ENCODE results near the gene KCTD15. TPM values are rescaled to one million over a fixed set of nuclear protein-coding genes. Genes with fewer than 3 reads are reported as not detected.

KCTD15 gene
- total RNA-seq, 4 donors from 2014 or later: 153 to 189 (median 171) TPM

GRCh38 chr19:33756177-33756576 is 40.5 kb upstream of the KCTD15 start:
- H3K9me3 ChIP-seq: no peaks in the 10 kb centered on the region
- TF ChIP-seq CTCF (IDR thresholded peaks at IDR 0.05) (no peak), POLR2A (IDR thresholded peaks at IDR 0.05) (no peak), POLR2AphosphoS5 (IDR thresholded peaks at IDR 0.05) (no peak), EP300 (IDR thresholded peaks at IDR 0.05) (no peak)
- WGBS: 88% methylated on average over 11 of the region's 11 CpGs

GRCh38 chr19:33758541-33759013 is 38.1 kb upstream of the KCTD15 start:
- 67% methylated on average over 5 of the region's 12 CpGs for WGBS
- no peak for TF ChIP-seq CTCF (IDR thresholded peaks at IDR 0.05)
- DNase-seq (ENCODE audit: low spot score in 2 of 2): no peak
- H3K36me3 ChIP-seq: no peaks in the 10 kb centered on the region
- no peak overlapping the region for H3K27ac ChIP-seq
- no peaks in the 10 kb centered on the region for H3K9me3 ChIP-seq
- H3K27me3 ChIP-seq: peaks cover 23% of the 10 kb centered on the region
- H3K4me1 ChIP-seq: no peaks in the 10 kb centered on the region
- H3K4me3 ChIP-seq: no peak overlapping the region

More at GRCh38 chr19:33756177-33756576, 40.5 kb upstream of the KCTD15 start:
- H3K36me3 ChIP-seq: no peaks in the 10 kb centered on the region
- no peak overlapping the region for H3K4me3 ChIP-seq
- H3K4me1 ChIP-seq: no peaks in the 10 kb centered on the region
- H3K27me3 ChIP-seq: peaks cover 16% of the 10 kb centered on the region
- DNase-seq (ENCODE audit: low spot score in 2 of 2): no peak
- H3K27ac ChIP-seq: no peak overlapping the region

GRCh38 chr19:33759356-33759755 is 37.3 kb upstream of the KCTD15 start:
- peaks cover 26% of the 10 kb centered on the region for H3K27me3 ChIP-seq
- H3K27ac ChIP-seq: no peak overlapping the region
- DNase-seq (ENCODE audit: low spot score in 2 of 2): no peak
- 100% methylated on average over 1 of the region's 7 CpGs for WGBS
- H3K36me3 ChIP-seq: no peaks in the 10 kb centered on the region
- H3K4me1 ChIP-seq: no peaks in the 10 kb centered on the region
- no peak for TF ChIP-seq POLR2AphosphoS5 (IDR thresholded peaks at IDR 0.05)
- TF ChIP-seq EP300 (IDR thresholded peaks at IDR 0.05): no peak
- TF ChIP-seq CTCF (IDR thresholded peaks at IDR 0.05): no peak
- TF ChIP-seq POLR2A (IDR thresholded peaks at IDR 0.05): no peak
- H3K9me3 ChIP-seq: no peaks in the 10 kb centered on the region
- H3K4me3 ChIP-seq: no peak overlapping the region

GRCh38 chr19:33763633-33764371 is 32.9 kb upstream of the KCTD15 start:
- H3K4me3 ChIP-seq: no peak overlapping the region
- no peak overlapping the region for H3K27ac ChIP-seq
- WGBS: 23% methylated on average over 5 of the region's 11 CpGs
- peaks cover 34% of the 10 kb centered on the region for H3K27me3 ChIP-seq
- DNase-seq (ENCODE audit: low spot score in 2 of 2): no peak
- H3K4me1 ChIP-seq: no peaks in the 10 kb centered on the region
- TF ChIP-seq POLR2A (IDR thresholded peaks at IDR 0.05) (no peak), POLR2AphosphoS5 (IDR thresholded peaks at IDR 0.05) (no peak), EP300 (IDR thresholded peaks at IDR 0.05) (no peak), CTCF (IDR thresholded peaks at IDR 0.05) (no peak)
- H3K9me3 ChIP-seq: no peaks in the 10 kb centered on the region
- H3K36me3 ChIP-seq: no peaks in the 10 kb centered on the region

- 70% methylated on average over 11 of the region's 13 CpGs for WGBS
- Histone ChIP-seq H3K36me3 (no peaks in the 10 kb centered on the region), H3K4me3 (no peak overlapping the region), H3K27me3 (peaks cover 53% of the 10 kb centered on the region), H3K4me1 (no peaks in the 10 kb centered on the region), H3K27ac (no peak overlapping the region), H3K9me3 (no peaks in the 10 kb centered on the region)
- no peak for TF ChIP-seq CTCF (IDR thresholded peaks at IDR 0.05)
- DNase-seq (ENCODE audit: low spot score in 2 of 2): no peak
Observed at GRCh38 chr19:33766623-33767022, 30.0 kb upstream of the KCTD15 start.
